ENCODE measurements around the gene KRTAP10-12. TPM values are rescaled to one million over a fixed set of nuclear protein-coding genes. Genes with fewer than 3 reads are reported as not detected.

The KRTAP10-12 gene
- total RNA-seq, 4 donors from 2014 or later: 1.3 to 2.9 TPM; not detected in 2

DNA sequence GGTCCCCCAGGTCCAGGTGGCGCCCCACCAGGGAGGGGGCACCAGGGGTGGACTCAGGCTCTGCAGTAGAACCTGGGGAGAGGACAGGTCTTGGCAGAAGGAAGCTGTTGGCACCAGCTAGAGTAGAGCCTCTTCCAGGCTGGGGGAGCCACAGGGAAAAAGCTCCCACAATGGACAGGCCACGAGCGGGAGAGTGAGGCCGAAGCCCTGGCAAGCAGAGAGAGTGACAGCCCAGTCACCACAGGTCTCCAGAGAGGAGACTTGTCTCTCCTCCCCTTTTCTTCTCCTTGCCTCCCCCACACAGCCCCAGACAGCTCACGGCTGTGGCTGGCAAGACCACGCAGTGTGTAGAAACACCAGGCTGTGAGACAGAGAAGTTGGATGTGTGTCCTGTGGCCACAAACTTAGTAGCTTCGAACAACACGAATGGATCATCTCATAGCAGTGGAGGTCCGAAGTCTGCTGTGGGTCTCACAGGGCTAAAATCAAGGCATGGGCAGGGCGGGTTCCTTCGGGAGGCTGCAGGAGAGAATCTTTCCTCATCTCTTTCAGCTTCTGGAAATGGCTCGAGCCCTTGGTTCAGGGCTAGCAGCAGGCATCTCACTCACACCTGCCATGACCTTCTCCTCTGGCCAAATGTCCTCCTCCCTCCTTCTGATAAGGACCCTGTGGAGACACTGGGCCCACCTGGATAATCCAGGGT is 45.8 kb upstream of the KRTAP10-12 start:
- Histone ChIP-seq H3K4me1 (no peaks in the 10 kb centered on the region), H3K36me3 (no peaks in the 10 kb centered on the region), H3K27ac (no peak overlapping the region), H3K9me3 (peaks cover 2% of the 10 kb centered on the region), H3K27me3 (peaks cover 41% of the 10 kb centered on the region), H3K4me3 (no peak overlapping the region)
- TF ChIP-seq POLR2AphosphoS5 (IDR thresholded peaks at IDR 0.05) (no peak), POLR2A (IDR thresholded peaks at IDR 0.05) (no peak), EP300 (IDR thresholded peaks at IDR 0.05) (no peak), CTCF (IDR thresholded peaks at IDR 0.05) (no peak)
- no peak for DNase-seq (ENCODE audit: low spot score in 2 of 2)
- WGBS: 95% methylated on average over 11 of the region's 12 CpGs

- Histone ChIP-seq H3K27me3 (peaks cover 28% of the 10 kb centered on the region), H3K4me1 (no peaks in the 10 kb centered on the region), H3K36me3 (no peaks in the 10 kb centered on the region), H3K27ac (no peak overlapping the region), H3K4me3 (no peak overlapping the region), H3K9me3 (peaks cover 5% of the 10 kb centered on the region)
- DNase-seq (ENCODE audit: low spot score in 2 of 2): no peak
- WGBS: 58% methylated on average over 14 of the region's 14 CpGs
- no peak for TF ChIP-seq EP300 (IDR thresholded peaks at IDR 0.05)
- no peak for TF ChIP-seq CTCF (IDR thresholded peaks at IDR 0.05)
- no peak for TF ChIP-seq POLR2AphosphoS5 (IDR thresholded peaks at IDR 0.05)
- TF ChIP-seq POLR2A (IDR thresholded peaks at IDR 0.05): no peak
Measured at GRCh38 chr21:44653123-44653522, 43.8 kb upstream of the KRTAP10-12 start.

- no peak for DNase-seq (ENCODE audit: low spot score in 2 of 2)
- Histone ChIP-seq H3K27me3 (peaks cover 35% of the 10 kb centered on the region), H3K36me3 (no peaks in the 10 kb centered on the region), H3K4me1 (no peaks in the 10 kb centered on the region), H3K27ac (no peak overlapping the region), H3K9me3 (peaks cover 5% of the 10 kb centered on the region), H3K4me3 (no peak overlapping the region)
- no peak for TF ChIP-seq CTCF (IDR thresholded peaks at IDR 0.05)
- no peak for TF ChIP-seq EP300 (IDR thresholded peaks at IDR 0.05)
- no peak for TF ChIP-seq POLR2A (IDR thresholded peaks at IDR 0.05)
- no peak for TF ChIP-seq POLR2AphosphoS5 (IDR thresholded peaks at IDR 0.05)
- 85% methylated on average over 12 of the region's 17 CpGs for WGBS
Measured at GRCh38 chr21:44653656-44654575, 43.1 kb upstream of the KRTAP10-12 start.

- H3K9me3 ChIP-seq: peaks cover 5% of the 10 kb centered on the region
- no peaks in the 10 kb centered on the region for H3K4me1 ChIP-seq
- WGBS: 61% methylated on average over 6 of the region's 9 CpGs
- no peak for TF ChIP-seq POLR2AphosphoS5 (IDR thresholded peaks at IDR 0.05)
- TF ChIP-seq POLR2A (IDR thresholded peaks at IDR 0.05): no peak
- no peak for TF ChIP-seq CTCF (IDR thresholded peaks at IDR 0.05)
- TF ChIP-seq EP300 (IDR thresholded peaks at IDR 0.05): no peak
- no peak within 1 kb of the TSS for H3K4me3 ChIP-seq
- H3K36me3 ChIP-seq: no peaks in the 10 kb centered on the region
- H3K27me3 ChIP-seq: peaks cover 30% of the 10 kb centered on the region
- H3K27ac ChIP-seq: no peak within 1 kb of the TSS
- DNase-seq (ENCODE audit: low spot score in 2 of 2): no peak
Measured at GRCh38 chr21:44654576-44655175, 42.3 kb upstream of the KRTAP10-12 start, which contains the start of gene KRTAP12-4. TSS of gene KRTAP12-4 (minus strand) at chr21:44654659. CDS start at chr21:44654614, 45 bp downstream.
